Lower leg skin (tissue), 3 donors: ENCODE measurements around the gene TRMT10B.

Source experiments
- POLR2A ChIP-seq, 2 donors: fragments of 450-650 bp; IDR thresholded peaks; one replicate each; pipeline ENCODE4 v1.6.1; 2016 to 2017; ENCODE audit warnings: antibody characterized with exemption in 2 of 2, mild to moderate bottlenecking in 1 of 2, moderate library complexity in 1 of 2
- TF ChIP-seq, protein P1 (sequence below), 3 donors: fragments of 450-650 bp; IDR thresholded peaks; one replicate each; pipeline ENCODE4 v1.5.1; 2016; ENCODE audit warnings: antibody characterized with exemption in 3 of 3, mild to moderate bottlenecking in 3 of 3, moderate library complexity in 2 of 3

DNA sequence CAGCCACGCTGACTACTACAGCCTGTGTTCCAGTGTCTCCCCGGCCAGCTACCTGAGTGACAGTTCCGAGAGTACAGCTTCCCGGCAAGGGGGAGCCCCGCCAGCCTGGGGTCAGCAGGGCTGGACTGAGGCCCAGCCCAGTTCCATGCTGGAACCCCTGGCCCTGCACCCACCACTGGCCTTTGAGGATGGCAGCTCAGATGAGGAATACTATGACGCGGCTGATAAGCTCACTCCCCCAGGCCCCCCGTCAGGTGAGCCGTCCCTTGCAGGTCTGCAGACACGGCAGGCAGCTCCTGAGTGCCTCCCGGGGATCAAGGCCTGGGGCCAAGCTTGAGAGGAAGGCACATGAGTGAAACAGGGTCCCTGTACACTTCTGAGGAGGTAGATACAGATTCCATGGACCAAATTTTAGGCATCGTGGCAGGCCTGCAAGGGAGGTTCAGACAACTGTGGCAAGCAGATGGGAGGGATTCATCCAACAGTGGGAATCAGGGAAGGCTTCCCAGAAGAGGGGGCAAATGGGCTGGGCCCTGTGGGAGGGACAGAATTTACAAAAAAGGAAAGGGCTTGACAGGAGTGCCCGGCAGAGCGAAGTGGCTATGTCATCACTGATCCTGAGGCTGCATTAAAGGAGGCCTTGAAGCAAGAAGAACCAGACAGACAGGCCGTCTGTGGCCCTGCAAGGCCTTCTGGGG, 12.8 kb upstream of the TRMT10B start:
- TF ChIP-seq, protein P1, sequence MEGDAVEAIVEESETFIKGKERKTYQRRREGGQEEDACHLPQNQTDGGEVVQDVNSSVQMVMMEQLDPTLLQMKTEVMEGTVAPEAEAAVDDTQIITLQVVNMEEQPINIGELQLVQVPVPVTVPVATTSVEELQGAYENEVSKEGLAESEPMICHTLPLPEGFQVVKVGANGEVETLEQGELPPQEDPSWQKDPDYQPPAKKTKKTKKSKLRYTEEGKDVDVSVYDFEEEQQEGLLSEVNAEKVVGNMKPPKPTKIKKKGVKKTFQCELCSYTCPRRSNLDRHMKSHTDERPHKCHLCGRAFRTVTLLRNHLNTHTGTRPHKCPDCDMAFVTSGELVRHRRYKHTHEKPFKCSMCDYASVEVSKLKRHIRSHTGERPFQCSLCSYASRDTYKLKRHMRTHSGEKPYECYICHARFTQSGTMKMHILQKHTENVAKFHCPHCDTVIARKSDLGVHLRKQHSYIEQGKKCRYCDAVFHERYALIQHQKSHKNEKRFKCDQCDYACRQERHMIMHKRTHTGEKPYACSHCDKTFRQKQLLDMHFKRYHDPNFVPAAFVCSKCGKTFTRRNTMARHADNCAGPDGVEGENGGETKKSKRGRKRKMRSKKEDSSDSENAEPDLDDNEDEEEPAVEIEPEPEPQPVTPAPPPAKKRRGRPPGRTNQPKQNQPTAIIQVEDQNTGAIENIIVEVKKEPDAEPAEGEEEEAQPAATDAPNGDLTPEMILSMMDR (IDR thresholded peaks at IDR 0.05): no peak
- no peak for TF ChIP-seq POLR2A (IDR thresholded peaks at IDR 0.05)
